ENCODE data around the gene BNC2.
"Not testable (repeated sequence)": the region's sequence is repeated elsewhere in the genome, so short reads cannot be mapped to it uniquely, and the experiment has no call there.

Gene BNC2

DNA sequence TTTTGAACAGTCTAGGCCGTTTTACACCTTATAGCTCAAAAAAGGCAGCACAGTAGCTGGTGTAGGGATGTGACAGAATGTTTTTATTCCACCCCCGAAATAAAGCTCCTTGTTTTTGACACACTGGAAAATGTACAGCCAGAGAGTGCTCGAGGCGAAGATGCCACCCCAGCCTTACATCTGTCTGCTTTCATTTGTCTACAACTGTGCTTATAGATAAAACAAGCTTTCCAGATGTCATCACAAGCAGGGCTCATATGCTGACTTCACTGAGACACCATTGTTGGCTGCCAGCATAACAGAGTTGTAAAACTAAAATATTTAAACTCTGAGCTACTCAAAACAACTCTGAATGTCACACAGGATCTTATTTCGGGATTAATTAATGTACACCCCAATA lies 386.3 kb downstream of the BNC2 start:
- DNase-seq = no peak

DNA sequence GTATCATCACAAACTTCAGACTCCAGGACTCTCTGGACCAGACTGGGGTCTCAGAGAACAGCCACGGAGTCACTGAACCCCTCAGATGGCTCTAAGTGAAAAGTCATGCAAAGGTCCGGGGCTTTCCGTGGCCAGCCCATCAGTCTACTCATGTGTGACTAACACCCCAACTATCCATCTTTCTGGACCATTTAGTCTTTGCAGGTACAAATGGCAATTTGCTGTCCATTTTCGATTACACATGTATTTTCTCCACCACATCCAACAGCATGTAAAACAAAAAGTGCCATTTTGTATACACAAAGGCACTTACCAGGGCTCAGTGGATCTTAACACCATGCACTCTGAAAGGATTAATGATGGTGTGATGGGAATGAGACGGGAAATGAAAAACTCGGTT lies 387.7 kb downstream of the BNC2 start:
- no peak for DNase-seq

DNA sequence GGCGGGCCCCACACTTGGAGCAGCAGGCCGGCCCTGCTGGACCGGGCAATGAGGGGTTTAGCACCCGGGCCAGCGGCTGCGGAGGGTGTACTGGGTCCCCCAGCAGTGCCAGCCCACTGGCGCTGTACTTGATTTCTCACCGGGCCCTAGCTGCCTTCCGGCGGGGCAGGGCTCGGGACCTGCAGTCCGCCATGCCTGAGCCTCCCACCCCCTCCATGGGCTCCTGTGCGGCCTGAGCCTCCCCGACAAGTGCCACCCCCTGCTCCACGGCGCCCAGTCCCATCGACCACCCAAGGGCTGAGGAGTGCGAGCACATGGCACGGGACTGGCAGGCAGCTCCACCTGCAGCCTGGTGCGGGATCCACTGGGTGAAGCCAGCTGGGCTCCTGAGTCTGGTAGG lies 389.9 kb downstream of the BNC2 start:
- not testable (repeated sequence) for DNase-seq

DNA sequence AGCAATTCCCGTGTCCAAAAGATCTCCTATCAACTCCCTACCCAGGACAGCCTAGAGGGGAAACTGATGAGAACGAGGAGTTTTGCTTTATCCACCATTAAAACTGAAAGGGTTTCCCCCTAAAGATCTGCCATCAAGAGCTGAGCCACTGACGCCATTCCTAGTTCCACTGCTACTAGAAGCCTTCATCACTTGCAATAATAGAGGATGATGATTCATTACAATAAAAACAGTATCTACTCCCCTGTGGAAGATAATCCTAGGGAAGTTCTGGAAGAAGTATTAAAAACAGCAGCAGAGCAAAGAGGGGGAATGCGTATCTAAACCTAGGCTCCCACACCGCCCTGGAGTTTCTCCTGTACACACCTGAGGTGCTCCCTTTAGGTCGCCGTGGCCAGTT lies 394.5 kb downstream of the BNC2 start:
- DNase-seq = no peak

DNA sequence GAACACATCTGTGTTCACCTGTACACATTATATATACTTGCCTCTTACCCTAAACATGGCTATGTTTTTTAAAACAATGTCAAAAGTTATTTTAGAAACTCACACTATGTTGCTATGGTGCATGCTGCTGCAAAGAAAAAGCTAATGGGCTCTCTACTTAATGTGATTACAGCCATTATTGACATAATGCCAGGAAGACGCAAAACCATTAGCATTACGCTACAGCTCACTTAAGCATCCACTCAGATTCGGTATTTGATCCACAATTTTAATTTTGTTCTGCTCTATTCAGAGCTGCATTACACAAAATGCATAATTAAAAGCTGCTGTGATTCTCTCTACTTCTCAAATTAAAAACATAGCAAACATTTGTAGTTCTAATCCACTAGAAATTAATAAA lies 395.2 kb downstream of the BNC2 start:
- no peak for DNase-seq

DNA sequence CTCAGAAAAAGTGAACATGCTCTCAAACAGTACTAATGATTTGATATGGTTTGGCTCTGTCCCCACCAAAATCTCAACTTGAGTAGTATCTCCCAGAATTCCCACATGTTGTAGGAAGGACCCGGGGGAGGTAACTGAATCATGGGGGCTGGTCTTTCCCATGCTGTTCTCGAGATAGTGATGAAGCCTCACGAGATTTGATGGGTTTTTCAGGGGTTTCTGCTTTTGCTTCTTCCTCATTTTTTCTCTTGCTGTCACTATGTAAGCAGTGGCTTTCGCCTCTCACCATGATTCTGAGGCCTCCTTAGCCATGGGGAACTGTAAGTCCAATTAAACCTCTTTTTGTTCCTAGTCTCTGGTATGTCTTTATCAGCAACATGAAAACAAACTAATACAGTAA lies 401.3 kb downstream of the BNC2 start:
- DNase-seq = no peak

DNA sequence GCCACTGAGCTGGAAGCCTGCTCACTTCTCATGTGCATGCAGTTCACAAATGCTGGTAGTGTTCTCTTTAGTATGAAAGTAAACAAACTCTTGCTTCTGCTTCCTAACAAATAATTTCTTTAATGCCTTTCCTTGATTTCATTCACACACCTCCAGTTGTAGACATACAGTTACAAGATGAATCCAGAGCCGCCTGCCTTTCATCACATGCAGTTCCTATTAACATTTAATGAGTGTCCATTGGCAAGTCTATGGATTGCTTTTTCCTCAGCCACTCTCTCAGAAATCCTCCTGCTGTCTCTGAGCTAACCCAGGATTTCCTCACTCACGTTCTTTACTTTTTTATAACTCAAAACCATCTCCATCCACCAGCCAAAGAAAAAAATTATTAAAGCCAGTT lies 408.6 kb downstream of the BNC2 start:
- no peak for DNase-seq

DNA sequence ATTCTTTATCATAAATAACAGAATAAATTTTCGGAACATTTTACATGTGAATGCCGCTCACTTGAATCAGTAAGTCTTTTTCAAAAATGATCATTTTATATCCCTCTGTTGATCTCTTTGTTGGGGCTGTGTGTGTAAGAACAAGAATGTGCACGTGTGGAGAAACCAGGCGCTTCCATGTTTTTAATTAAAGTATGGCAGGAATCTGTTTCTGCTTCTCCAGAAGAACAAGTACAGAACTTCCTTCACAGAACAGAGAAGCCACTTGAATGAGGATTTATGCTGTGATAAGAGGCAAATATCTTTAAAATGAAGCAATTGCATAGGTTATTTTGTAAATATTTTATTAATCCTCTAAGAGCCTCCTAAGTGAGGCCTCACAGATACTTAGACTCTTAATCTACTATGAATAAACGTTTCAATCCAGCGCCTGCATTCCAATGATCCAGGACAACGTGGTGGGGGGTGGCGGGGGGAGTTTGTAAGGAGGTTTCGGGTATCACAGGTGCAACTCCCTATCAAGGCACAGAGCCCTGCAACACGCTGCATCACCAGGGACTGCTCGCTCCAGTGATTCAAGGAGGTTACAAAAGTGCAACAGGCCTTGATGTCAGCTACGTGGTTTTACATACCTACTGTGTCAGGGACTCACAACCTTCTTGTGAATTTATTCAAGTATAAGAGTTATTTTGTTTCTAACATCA lies 409.2 kb downstream of the BNC2 start:
- DNase-seq = no peak

DNA sequence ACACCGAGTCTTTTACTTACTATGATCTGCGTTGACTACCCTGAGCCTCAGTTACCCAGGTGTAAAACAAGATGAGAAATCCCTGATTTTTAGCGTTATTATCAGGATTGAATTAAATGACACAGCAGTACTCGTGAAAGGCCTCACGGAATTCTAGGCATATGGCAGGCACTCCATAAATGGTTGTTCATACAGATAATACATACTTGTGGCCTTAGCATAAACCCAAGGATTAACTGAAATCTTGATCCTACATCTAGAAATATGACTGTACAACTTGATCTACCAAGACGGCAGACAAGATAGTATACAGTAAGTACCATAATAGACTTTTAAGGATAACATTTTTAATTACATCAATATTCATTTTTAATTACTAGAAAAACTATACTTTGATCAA lies 409.8 kb downstream of the BNC2 start:
- no peak for DNase-seq

DNA sequence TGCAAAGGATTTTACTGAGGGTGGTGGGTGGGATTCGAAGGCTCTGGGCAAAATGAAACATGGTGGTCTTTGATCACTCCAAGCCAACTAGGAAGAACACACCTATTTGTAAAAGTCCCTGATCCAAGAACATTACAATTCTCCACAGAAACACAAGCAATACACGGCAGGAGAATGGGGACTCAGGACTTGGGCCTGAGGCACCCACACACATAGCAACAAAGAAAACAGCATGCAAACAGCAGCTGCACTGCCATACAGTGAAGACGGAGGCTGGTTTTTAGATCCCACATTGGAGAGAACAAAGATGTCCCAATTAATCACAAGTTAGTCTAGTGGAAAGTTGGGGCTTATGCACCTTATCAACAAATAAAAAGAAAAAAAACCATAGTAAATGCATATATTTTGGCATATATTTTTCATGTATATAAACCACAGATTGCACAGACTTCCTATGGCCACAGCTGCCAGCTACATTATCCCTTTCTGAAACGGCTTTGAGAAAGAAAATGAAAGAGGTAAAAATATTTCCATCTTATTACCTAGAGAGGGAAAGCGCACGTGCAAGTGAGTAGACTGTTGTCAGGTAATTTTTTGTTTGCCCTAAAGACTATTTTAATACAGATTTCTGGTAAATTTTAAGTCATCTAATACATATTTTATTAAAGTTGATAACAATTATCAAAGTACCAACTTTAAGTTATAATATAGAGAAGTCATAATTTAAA lies 410.9 kb downstream of the BNC2 start:
- no peak for DNase-seq

DNA sequence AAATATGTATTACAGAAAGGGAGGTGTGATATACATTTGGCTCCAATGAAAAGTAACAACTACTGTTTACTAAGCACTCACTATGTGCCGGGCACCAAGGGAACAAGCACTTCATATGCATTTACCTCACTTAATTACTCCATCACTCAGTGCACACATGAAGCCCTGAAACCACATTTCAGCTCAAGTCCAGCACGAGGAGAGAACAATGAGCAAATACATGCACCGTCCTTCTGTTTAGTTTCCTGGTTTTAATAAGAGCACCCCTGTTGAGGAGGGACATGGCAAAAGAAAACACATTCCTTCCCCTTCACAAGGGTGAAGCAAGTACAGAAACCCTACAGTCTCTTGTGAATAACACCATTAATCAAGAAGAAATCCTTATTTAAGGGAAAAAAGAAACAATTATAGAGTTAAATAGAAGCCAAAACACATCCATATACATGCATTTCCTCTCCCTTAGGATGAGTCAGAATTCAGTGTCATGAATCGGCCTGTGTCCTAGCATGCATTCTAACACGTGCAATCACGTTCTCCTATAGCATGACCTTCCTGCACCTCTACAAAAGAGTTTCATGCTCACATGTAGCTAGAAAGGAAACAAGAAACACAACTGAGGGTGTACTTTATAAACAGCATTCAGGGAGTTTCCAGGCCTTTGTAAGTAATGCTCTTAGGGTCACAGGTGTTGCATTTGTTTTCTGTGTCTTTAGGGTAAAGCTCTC lies 411.6 kb downstream of the BNC2 start:
- DNase-seq = no peak

DNA sequence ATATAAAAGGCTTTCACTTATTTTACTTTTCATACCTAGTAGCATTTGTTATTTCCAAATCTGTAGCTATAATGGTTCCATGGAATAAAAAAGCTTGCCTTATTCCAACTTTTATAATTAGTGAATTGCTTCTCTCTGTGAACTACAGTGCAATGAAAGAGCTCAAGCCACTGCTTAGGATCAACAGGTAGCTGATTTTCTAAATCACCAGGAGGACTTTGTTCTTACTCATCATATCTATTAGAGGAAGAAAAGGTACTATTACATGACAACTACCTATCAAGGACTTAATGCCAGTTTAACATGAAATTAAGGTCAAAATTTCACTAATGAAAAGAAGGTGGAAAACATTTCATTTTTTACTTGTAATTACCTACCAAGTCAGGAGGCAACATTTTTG lies 414.6 kb downstream of the BNC2 start:
- no peak for DNase-seq

DNA sequence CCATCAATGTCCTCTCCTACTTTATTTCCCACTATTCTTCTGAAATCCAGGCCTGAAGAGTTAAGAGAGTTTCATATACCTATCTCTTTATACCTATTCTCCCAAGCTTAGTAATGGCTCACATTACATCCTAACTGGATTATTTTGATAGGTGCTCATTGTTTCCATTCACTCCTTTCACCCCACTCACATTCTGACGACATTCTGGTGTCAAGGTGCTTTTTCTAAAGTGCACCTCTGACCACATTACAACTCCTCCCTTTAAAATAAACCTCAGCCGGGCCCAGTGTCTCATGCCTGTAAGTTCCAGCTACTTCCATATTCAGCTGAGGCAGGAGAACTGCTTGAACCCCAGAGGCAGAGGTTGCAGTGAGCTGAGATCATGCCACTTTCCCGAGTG lies 417.1 kb downstream of the BNC2 start:
- DNase-seq = no peak

DNA sequence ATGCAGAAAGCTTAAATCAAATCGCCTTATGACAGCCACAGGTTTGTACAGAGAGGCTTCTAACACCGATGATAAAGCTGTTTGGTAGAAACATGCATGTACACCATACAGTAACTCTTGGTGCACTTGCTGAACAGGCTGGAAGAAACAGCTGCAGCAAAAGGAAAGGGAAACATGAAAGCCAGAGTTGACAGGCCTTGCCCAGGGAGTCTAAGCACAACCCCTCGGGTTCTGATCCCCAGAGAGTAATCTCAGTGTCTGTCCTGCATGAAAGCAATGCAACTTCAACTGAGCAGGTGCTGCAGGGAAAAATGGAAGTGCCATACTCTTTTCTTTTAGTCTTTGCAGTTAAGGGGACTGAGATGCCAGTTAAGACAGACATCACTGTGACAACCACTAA lies 419.9 kb downstream of the BNC2 start:
- DNase-seq = no peak

DNA sequence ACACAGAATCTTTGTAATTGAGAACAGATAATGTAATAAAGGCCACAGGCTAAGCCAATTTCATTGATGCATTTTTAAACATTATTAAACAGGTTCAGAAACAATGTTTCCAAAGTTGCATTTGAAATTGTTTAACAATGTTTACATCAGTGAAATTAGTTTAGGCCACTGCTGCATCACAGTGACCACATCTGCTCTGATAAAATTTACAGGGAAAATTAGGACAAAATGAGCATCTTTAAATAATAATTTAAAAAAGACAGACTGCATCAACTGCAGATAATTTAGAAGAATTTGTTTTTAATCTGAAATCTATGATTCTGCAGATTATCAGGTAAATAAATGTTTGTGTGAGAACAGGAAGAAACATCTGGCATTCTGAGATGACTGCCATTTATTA lies 420.4 kb downstream of the BNC2 start:
- no peak for DNase-seq

DNA sequence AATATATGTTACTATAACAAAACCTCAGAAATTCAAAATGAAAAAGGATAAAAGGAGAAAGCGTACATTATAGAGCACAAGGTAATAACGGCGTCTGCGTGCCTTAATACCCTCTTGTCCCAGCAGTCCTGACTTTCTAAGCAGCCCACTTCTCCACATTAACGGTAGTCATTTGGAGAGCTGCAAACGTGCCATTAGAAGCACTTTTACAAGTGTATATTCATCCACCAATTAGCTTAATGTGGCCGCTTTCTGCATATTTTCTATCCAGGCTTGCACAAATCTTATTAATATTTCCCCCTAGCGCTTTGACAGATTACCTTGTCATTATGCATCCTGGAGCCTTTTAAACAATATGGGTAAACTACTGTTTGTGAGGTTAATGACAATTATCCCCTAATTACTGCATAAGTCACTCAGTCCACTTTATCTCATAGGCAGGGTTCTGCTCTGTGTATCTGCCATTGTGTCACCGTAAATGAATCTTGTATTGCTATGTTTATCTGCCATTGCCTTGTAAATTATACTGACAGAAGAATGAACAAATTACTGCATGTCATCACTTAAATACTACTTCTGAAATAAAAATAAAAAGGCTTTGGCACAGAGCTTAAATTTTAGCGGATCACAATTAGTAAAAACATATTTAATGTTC lies 421.3 kb downstream of the BNC2 start:
- no peak for DNase-seq

DNA sequence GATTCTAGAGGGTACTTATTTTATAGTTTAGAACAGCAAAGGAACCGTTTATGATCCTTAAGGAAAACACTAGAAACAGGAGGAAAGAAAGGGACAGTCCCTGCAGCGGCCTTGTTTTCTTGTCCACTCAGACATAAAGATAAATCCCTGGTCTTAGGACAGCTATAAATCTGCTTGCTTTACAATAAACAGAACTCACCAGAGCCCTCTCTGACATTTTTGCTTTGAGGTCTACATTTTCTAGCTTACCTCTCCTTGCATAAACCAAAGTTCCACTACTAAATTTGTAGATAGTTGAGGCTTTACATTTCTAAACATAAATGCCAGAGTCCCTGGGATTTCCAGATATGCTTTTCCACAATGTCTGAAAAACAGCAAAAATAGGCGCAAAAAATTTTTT lies 422.5 kb downstream of the BNC2 start:
- no peak for DNase-seq

DNA sequence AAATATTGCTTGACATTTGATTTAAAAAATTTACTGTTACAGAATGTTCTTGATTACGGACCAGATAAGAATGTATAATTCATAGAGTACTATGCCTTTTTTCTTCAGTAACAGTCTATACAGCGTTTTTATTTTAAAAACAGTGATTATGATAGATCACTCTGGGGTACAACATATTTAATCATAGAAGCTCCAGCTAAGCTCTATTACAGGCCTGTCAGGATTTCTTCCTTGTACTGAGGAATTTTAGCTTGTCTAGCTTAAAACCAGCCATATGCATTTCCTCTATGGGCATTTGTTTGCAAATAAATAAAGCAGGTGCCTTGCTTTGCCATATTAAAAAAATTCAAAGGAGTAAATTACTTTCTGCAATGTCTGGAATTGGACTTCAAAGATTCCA lies 423.8 kb downstream of the BNC2 start:
- DNase-seq = no peak

DNA sequence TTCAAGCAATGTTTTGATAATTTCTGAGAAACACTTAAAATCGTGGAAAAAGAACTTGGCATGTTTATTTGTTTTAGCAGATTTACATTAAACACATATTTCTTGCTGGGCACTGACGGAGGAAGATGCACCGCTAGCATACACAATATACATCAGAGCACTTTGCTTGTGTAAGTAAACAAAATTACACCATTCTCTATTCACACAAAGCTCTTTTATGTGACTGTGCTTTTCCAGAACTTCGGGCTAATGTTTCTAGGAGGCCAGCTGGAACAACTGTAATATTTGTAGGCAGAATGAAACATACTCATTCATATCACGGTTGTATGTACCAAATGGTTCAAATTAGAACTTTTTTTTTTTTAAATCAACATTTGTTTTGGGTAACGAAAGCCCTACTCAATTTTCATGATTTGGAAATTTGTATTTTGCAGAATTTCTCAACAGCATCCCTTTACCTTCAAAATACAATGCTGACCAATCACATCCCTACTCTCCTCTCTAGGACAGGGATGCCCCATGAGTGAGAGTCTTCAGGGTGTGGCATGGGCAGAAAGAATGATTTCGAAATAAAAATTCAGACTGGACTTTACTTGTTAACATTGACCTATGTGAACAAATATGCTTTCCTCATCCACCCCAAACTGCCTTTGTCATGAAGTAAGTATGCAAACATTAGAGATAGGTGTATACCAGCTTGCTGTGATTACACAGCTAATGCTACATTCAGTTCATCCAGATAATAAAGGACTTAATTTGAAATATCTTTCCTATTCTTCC lies 425.1 kb downstream of the BNC2 start:
- no peak for DNase-seq

DNA sequence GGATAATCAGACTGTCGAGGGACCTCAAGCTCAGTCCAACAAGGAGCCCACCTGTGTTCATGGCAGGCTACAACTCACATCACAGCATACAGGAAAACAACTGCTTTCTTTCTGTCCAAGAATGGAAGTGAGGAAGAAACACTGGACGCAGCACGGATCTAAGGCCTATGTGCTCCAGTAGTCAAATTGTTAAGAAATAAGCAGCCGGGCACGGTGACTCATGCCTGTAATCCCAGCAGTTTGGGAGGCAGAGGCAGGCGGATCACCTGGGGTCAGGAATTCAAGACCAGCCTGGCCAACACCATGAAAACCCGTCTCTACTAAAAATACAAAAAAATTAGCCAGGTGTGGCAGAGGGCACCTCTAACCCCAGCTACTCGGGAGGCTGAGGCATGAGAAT lies 427.8 kb downstream of the BNC2 start:
- DNase-seq = no peak

DNA sequence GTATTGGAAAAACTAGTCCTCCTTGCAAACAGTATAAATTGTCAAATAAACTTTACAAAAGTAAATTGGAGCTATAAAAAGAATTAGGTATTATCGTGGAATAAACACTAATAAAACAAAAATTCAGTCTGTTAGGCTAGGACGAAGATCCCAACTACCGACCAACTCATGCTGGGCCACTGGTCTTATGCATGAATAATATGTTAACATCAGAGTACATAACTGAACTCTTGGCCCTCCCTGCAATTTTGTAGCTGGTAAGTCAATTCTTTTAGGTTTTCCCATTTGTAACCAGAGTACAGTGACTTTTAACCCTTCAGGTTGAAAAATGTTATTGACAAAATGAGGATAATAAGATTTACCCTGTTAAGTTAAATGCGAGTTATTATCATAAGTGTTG lies 428.7 kb downstream of the BNC2 start:
- DNase-seq = no peak

DNA sequence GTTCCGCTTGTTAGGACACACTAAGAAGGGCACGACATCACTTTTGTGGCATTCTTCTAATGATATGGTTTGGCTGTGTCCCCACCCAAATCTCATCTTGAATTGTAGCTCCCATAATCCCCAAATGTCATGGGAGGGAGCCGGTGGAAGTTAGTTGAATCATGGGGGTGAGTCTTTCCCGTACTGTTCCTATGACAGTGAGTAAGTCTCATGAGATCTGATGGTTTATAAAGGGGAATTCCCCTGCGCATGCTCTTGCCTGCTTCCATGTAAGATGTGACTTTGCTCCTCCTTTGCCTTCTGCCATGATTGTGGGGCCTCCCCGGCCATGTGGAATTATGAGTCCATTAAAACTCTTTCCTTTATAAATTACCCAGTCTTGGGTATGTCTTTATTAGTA lies 431.6 kb downstream of the BNC2 start:
- DNase-seq = not testable (repeated sequence)

DNA sequence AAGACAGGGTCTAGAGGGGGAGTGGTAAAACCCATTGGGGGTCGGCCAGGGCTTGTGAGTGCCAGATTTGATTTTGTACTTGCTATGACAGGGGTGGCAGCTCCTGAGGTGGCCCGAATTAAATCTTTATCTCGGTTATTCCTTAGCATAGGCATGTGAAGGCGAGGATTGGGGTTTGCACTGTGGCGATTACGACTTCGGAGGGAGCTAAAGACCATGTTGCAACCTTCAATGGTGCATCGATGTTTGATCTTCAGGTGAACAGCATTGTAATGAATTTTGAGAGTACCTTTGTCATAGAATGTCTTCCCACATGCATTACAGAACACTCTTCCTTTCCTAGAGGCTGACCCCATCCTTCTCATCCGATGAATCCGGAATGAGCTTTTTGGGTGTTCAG lies 433.9 kb downstream of the BNC2 start:
- no peak for DNase-seq
